Endothelial cell of umbilical vein (primary cell): ENCODE data around the gene DOCK1. TPM values are rescaled to one million over a fixed set of nuclear protein-coding genes. Genes with fewer than 3 reads are reported as not detected.

Source experiments
- BruUV-seq: library from RNA; stranded (reverse); fragments of 400-500 nt; replicated peaks from 2 replicates; lab custom pipeline; 2021; lab: Mats Ljungman, UMichigan
- CTCF ChIA-PET: fragments of 300-600, 350-600 bp; sonication (Branson Sonifier 250); formaldehyde crosslinking; loops from one replicate; lab custom pipeline; 2021; ENCODE audit warnings: antibody characterized with exemption, inconsistent platforms; lab: Charles Lee
- POLR2A ChIA-PET: fragments of 300-600, 350-600 bp; sonication (Branson Sonifier 250); formaldehyde crosslinking; loops from one replicate; lab custom pipeline; 2021; ENCODE audit warnings: antibody characterized with exemption, inconsistent platforms; lab: Charles Lee
- DNase-seq: peaks from one replicate; pipeline ENCODE4 v3.0.0-alpha.2; 2011; ENCODE audit warnings: low read depth, low spot score
- FAIRE-seq: peaks from 2 replicates; lab custom pipeline; 2011; peaks lifted over from hg19 to GRCh38; lab: Jason Lieb, UNC
- H2AFZ ChIP-seq: 2 replicates; pipeline ENCODE4 v1.6.0; 2012; ENCODE audit warnings: low read depth, low read length, control low read depth, inconsistent platforms
- H3K27ac ChIP-seq: 2 replicates; pipeline ENCODE4 v1.5.1; 2011; ENCODE audit warnings: low read depth, mild to moderate bottlenecking, control low read depth, low read length, moderate library complexity; ENCODE audit not compliant: insufficient read depth
- H3K27me3 ChIP-seq, 2 experiments: 2 replicates each; pipeline versions ENCODE4 v1.6.0 to v1.6.1; 2011; ENCODE audit warnings: low read length in 2 of 2, mixed read lengths in 1 of 2; ENCODE audit not compliant: control insufficient read depth in 2 of 2, insufficient read depth in 2 of 2
- H3K36me3 ChIP-seq, 2 experiments: 2 replicates in 1 of 2; 3 replicates in 1 of 2; pipeline ENCODE4 v1.5.1; 2011; ENCODE audit warnings: low read length in 2 of 2, mild to moderate bottlenecking in 1 of 2, moderate library complexity in 1 of 2; ENCODE audit not compliant: control insufficient read depth in 2 of 2, insufficient read depth in 2 of 2; ENCODE audit errors: extremely low read depth in 1 of 2
- H3K4me1 ChIP-seq: 3 replicates; pipeline ENCODE4 v1.5.1; 2011; ENCODE audit warnings: mild to moderate bottlenecking, low read length; ENCODE audit not compliant: control insufficient read depth, insufficient read depth; ENCODE audit errors: extremely low read depth
- H3K4me2 ChIP-seq: 2 replicates; pipeline ENCODE4 v1.6.1; 2011; ENCODE audit warnings: low read length, control low read depth, mixed read lengths; ENCODE audit not compliant: insufficient read depth
- H3K4me3 ChIP-seq, 3 experiments: fragments of 200-600 bp in 1 of 3; sonication (generic), shearing (Covaris generic) in 1 of 3; replicated peaks in 1 of 3; 2 replicates each; pipeline ENCODE4 v1.5.1; 2011 to 2016; ENCODE audit warnings: control low read depth in 3 of 3, low read length in 3 of 3, mild to moderate bottlenecking in 2 of 3, inconsistent platforms in 1 of 3, low read depth in 1 of 3, moderate library complexity in 1 of 3; ENCODE audit not compliant: insufficient read depth in 1 of 3
- H3K79me2 ChIP-seq: 2 replicates; pipeline ENCODE4 v1.6.0; 2012; ENCODE audit warnings: low read length, inconsistent platforms; ENCODE audit not compliant: control insufficient read depth, insufficient read depth
- H3K9ac ChIP-seq: replicated peaks from 2 replicates; pipeline ENCODE3; 2011; ENCODE audit warnings: low read length, control low read depth; ENCODE audit not compliant: insufficient read depth; ENCODE audit errors: extremely low read depth
- H3K9me1 ChIP-seq: replicated peaks from 3 replicates; pipeline ENCODE4 v1.6.0; 2011; ENCODE audit warnings: mild to moderate bottlenecking, low read length; ENCODE audit not compliant: control insufficient read depth, insufficient read depth; ENCODE audit errors: extremely low read depth
- H3K9me3 ChIP-seq: replicated peaks from 2 replicates; pipeline ENCODE4 v1.5.1; 2012; ENCODE audit warnings: low read length, inconsistent platforms; ENCODE audit not compliant: control insufficient read depth, insufficient read depth
- H4K20me1 ChIP-seq: replicated peaks from 2 replicates; pipeline ENCODE3; 2011; ENCODE audit warnings: mild to moderate bottlenecking, low read length; ENCODE audit not compliant: control insufficient read depth, insufficient read depth; ENCODE audit errors: extremely low read depth
- EZH2 ChIP-seq: IDR thresholded peaks from 2 replicates; pipeline ENCODE4 v1.6.1; 2012; ENCODE audit warnings: borderline replicate concordance, low read depth, mild to moderate bottlenecking, moderate library complexity, low read length, inconsistent platforms; ENCODE audit not compliant: severe bottlenecking
- FOS ChIP-seq: IDR thresholded peaks from 2 replicates; pipeline ENCODE4 v1.6.1; 2011; ENCODE audit warnings: mild to moderate bottlenecking, low read length, moderate library complexity, borderline replicate concordance; ENCODE audit not compliant: insufficient read depth
- GATA2 ChIP-seq: IDR thresholded peaks from 2 replicates; pipeline ENCODE4 v1.7.0; 2011; ENCODE audit warnings: low read depth, mild to moderate bottlenecking, moderate library complexity, mixed read lengths, low read length; ENCODE audit not compliant: insufficient read length, insufficient read depth
- JUN ChIP-seq: IDR thresholded peaks from 2 replicates; pipeline ENCODE4 v1.6.1; 2011; ENCODE audit warnings: borderline replicate concordance, low read depth; ENCODE audit not compliant: insufficient read length, insufficient read depth
- MAX ChIP-seq: IDR thresholded peaks from 2 replicates; pipeline ENCODE4 v1.6.1; 2011; ENCODE audit not compliant: insufficient read depth, insufficient read length
- MYC ChIP-seq: IDR thresholded peaks from one replicate; pipeline ENCODE4 v1.6.1; 2011; ENCODE audit warnings: mild to moderate bottlenecking, low read depth, low read length
- POLR2A ChIP-seq: IDR thresholded peaks from 2 replicates; pipeline ENCODE4 v1.6.1; 2012; ENCODE audit warnings: low read depth, mild to moderate bottlenecking, control low read depth, low read length
- POLR2AphosphoS5 ChIP-seq: IDR thresholded peaks from 2 replicates; pipeline ENCODE4 v1.6.1; 2012; ENCODE audit warnings: low read depth, mild to moderate bottlenecking, control low read depth, low read length, moderate library complexity; ENCODE audit not compliant: insufficient read depth
- dilution Hi-C: fragments of 300-500 bp; cut with MboI; formaldehyde crosslinking; loops from one replicate; pipeline ENCODE4 v1.15.0; 2019; ENCODE audit warnings: low sequenced_read_pairs; ENCODE audit not compliant: extremely low pct_ligation_motif_present
- intact Hi-C: fragments of 100-400 bp; cut with micrococcal nuclease; formaldehyde crosslinking; loops from one replicate; pipeline ENCODE4 v1.10.0; 2022
- polyA plus RNA-seq, 4 experiments: library from polyadenylated mRNA; depleted of rRNA in 3 of 4; stranded (reverse) in 3 of 4; unstranded in 1 of 4; fragments of >200 nt; gene quantifications; 2 replicates each; pipeline versions ENCODE4 v1.2.1 to v1.2.3, GENCODE V29; 2011 to 2012; ENCODE audit warnings: missing spikeins in 1 of 4
- total RNA-seq: library from RNA; stranded (reverse); gene quantifications from 2 replicates; pipeline ENCODE4 v1.2.3, GENCODE V29; 2021
- TF ChIP-seq, protein P1 (sequence below), 2 donors: IDR thresholded peaks; 1 replicate in 1 of 2; 2 replicates in 1 of 2; pipeline ENCODE4 v1.5.1; 2011; ENCODE audit warnings: low read length in 2 of 2, mild to moderate bottlenecking in 2 of 2, moderate library complexity in 2 of 2, control low read depth in 1 of 2, inconsistent platforms in 1 of 2, low read depth in 1 of 2; ENCODE audit not compliant: insufficient read depth in 1 of 2; ENCODE audit errors: extremely low read depth in 1 of 2

Gene DOCK1
- total and polyA plus RNA-seq, 2 donors (not counting 3 experiments of a cell fraction or from before 2014, with no cell fraction given), result 22.5 to 83.1 TPM

GRCh38 chr10:127275793-127276450 lies 370.7 kb downstream of the DOCK1 start:
- no peaks in the 10 kb centered on the region for H3K9me3 ChIP-seq
- no peaks in the 10 kb centered on the region for H3K9me1 ChIP-seq
- dilution Hi-C loops (no loop called here), intact Hi-C loops (no loop called here)
- DNase-seq, result no peak
- no peak overlapping the region for H3K4me2 ChIP-seq
- H3K79me2 ChIP-seq, result no peaks in the 10 kb centered on the region
- H3K27me3 ChIP-seq, result no peaks in the 10 kb centered on the region
- H3K9ac ChIP-seq, result no peak overlapping the region
- no peaks in the 10 kb centered on the region for H3K4me1 ChIP-seq
- H3K27ac ChIP-seq, result no peak overlapping the region
- no peak for FAIRE-seq
- BruUV-seq, result no TSS peak
- CTCF ChIA-PET, result interaction anchor here (1.0 to 1.5 kb wide), 2 partner anchors 13 to 32 kb away, joined by 3 to 4 read pairs; no protein-coding TSS in a partner anchor
- POLR2A ChIA-PET, result no interaction called here
- H3K4me3 ChIP-seq, result no peak overlapping the region
- H4K20me1 ChIP-seq, result no peaks in the 10 kb centered on the region
- TF ChIP-seq POLR2AphosphoS5 (no peak), FOS (no peak), EZH2 (no peak), JUN (no peak), MAX (no peak), MYC (no peak), GATA2 (no peak), POLR2A (no peak)
- TF ChIP-seq, protein P1, sequence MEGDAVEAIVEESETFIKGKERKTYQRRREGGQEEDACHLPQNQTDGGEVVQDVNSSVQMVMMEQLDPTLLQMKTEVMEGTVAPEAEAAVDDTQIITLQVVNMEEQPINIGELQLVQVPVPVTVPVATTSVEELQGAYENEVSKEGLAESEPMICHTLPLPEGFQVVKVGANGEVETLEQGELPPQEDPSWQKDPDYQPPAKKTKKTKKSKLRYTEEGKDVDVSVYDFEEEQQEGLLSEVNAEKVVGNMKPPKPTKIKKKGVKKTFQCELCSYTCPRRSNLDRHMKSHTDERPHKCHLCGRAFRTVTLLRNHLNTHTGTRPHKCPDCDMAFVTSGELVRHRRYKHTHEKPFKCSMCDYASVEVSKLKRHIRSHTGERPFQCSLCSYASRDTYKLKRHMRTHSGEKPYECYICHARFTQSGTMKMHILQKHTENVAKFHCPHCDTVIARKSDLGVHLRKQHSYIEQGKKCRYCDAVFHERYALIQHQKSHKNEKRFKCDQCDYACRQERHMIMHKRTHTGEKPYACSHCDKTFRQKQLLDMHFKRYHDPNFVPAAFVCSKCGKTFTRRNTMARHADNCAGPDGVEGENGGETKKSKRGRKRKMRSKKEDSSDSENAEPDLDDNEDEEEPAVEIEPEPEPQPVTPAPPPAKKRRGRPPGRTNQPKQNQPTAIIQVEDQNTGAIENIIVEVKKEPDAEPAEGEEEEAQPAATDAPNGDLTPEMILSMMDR (IDR thresholded peaks at IDR 0.05; ENCODE audit: extremely low read depth in 1 of 2, insufficient read depth in 1 of 2, low read depth in 1 of 2, low read length in 2 of 2), result no peak
- H3K36me3 ChIP-seq, result peaks cover 0 to 4% of the 10 kb centered on the region in 2 experiments
- H2AFZ ChIP-seq, result no peak overlapping the region
